GM21529 (cell line): ENCODE data around the gene KSR1.

ENCODE experiments used
- ATAC-seq: cut with Tn5 transposase; IDR thresholded peaks from one replicate; pipeline ENCODE4 v1.9.1; 2021; ENCODE audit not compliant: unreplicated experiment

The KSR1 gene

DNA sequence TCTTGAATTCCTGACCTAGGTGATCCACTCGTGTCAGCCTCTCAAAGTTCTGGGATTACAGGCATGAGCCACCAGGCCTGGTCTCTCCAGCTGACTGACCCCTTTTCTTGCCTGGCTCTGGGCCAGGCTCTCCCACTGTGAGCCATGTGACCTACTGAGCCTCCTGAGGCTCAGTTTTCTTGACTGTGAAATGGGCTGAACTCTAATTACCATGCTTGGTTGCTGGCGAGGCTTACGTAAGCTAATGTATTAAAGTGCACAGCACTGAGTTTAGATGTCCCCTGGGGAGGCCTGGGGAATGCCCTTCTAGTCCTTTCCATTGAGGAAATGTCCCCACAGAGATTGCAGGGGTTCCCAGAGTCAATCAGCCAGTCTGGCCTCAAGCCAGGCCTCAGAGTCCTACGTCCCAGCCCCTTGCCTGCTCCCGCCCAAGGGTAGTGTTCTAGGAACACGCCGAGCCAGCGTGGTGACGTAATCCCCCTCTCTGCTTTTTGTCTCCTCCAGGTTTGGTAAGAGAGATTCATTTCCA lies 129.0 kb downstream of the KSR1 start:
- ATAC-seq = peak; percentile 59

DNA sequence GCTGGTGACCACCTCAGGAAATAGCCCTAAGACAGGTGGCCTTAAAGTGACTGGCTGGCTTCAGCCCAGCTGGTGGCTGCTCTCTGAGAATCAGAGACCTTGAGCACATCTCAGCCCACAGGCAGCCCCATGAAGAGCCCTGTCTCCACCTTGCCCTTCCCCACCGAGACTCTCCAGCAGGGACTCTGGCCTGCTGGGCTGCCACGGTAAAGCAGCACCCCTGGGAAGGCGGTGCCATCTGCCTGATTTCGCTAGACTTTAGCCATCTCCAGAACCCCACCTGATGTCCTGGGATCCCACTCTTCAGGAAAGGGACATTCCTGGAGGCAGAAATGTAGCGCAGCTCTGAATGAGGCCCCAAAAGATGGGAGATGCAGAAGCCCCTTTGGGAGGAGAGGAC lies 129.5 kb downstream of the KSR1 start:
- no peak for ATAC-seq

DNA sequence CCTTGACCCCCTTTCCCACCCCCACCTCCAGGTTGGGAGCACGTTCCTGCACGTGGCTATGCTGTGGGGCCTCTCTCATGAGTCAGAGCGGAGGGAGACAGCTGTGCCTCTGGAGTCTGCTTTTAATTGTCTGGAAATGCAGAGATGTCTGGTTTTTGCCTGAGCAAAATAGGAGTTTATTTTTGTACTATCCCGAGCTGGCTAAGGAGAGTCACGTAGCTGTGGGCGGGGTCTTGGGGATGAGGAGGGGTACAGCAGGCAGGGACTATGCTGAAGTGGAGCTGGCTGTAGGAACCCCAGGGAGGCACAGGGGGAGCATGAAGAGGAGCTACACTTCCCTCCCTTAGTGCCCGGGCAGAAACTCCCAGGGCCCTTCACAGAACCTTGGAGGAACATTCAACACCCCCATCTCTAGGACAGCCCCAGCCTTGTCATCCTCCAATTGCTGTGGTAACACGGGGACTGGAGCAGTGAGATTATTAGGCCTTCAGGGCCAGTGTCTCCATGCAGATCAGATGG lies 130.0 kb downstream of the KSR1 start:
- no peak for ATAC-seq

DNA sequence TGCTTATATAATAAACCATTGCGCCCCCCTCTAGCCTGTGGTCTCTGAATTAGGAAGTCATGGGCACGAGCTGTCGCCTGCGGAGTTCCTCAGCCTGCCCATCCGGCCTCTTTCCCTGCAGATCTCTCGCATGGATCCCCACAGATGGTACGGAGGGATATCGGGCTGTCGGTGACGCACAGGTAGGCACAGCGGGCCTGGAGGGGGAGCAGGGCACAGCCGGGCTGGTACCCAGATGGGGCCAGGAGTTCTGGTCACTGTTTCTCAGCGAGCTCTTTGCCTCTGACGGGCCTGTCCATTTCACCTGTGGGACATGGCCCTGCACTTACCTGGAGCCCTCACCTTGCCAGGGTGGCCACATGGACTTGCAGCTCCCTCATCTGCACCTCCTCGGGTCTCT lies 132.1 kb downstream of the KSR1 start:
- ATAC-seq = no peak

DNA sequence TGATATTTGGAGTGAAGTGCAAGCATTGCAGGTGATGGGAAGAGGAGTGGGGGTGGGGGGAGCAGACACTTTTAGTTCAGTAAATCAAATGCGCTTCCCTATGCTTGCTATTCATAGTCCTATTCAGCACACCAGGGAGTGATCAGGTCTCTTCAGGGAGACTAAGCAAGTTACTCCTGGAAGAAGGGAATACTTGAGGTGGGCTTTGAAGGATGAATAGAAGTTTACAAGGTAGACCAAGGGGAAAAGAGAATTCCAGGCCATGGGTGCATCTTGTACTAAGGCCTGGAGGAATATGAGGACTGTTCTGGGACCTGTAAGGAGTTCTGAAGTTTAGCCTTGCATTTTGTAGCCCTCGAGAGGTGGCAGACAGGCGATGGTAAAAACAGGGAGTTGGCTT lies 134.6 kb downstream of the KSR1 start:
- no peak for ATAC-seq

DNA sequence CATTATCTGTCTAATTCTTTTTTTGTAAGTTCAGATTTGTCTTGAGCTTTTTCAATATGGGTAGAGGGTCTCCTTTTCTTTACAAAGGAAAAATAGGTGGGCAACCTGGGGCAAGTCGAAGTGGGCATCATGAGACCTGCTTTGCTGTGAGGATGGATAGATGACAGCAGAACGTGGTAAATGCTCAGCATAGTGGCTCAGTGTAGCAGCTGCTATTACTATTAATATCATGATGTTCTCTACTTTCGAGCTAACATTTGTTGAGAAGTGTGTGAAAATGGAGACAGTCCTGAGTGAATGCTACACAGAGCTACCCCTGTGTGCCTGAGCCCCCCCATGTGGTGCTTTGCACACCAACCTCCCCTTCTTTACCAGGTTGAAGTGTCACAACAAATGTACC lies 135.7 kb downstream of the KSR1 start:
- ATAC-seq = no peak

DNA sequence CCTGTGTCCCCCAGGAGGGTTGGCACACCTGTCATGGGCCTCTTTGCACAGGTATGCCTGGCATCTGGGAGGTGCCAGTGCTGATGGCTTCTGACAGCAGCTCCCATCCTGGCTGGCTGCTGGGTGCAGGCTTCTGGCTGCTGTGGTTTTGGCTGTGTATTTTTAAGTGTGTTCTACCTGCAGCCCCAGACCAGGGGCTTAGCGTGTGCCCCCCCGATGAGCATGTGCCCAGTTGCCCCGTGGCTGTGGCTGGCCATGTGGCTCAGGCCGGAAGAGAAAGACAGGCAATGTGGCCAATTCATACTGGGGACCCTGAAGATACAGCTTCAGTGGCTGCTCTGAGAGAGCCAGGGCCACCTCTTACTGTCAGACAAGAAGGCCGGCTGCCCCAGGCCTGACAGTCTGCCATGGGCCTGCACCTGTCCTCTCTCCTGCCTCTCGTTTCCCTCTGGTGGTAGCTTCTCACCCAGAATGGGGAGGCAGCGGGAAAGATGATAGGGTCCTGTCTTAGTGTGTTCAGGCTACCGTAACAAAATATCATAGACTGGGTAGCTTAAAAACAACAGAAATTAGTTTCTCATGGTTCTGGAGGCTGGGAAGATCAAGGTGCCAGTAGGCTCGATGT lies 137.1 kb downstream of the KSR1 start:
- no peak for ATAC-seq

DNA sequence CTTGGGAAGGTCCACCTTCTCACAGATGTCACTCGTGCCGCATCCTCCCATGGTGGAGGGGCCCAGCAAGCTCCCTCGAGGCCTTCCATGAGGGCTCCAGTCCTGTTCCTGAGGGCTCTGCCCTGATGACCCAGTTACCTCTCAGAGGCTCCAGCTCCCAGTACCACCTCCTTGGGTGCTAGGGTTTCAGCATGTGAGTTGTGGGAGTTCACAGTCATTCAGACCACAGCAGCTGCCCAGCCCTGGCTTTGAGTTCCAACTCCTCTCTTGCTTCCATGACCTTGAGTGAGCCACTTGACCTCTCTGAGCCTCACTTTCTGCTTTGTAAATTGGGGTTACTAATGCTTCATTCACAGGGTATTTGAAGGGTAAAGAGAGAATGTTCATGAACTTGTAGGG lies 137.6 kb downstream of the KSR1 start:
- ATAC-seq = no peak

DNA sequence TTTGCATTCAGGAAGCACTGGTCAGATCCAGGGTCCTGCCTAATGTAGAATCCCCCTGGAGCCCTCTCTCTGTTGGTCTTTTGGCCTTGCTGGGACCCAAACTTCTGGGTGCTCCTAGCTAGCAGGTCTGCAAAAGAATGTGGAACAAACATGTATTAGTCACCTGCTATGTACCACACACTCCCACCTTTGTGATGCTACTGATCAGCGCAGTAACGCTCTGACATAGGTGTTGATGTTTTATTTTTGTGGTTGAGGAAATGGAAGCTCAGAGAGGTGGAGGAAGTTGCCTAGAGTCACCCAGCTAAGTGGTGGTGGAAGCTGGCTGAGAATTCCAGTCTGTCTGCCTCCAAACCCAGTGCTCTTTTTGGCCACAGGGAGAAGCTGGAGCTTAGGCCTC lies 139.0 kb downstream of the KSR1 start:
- ATAC-seq = no peak

DNA sequence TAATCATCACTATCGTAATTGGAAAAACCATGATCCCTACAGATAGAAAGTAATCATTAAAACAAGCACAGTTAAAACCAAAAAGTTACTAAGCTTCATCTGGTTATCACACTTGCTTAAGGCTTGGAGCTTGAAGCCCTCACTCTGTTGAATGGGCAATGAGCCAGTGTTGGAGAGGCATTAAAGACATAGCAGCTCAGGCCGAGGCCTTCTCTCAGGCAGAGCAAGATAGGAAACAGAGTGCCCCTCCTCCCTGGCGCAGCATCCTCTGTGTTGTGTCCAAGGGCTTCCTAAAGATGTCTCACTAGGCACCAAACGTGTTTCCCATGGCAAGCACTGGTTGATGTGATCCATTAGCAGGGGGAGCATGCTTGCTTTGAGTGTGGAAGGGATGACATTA lies 139.8 kb downstream of the KSR1 start:
- no peak for ATAC-seq

DNA sequence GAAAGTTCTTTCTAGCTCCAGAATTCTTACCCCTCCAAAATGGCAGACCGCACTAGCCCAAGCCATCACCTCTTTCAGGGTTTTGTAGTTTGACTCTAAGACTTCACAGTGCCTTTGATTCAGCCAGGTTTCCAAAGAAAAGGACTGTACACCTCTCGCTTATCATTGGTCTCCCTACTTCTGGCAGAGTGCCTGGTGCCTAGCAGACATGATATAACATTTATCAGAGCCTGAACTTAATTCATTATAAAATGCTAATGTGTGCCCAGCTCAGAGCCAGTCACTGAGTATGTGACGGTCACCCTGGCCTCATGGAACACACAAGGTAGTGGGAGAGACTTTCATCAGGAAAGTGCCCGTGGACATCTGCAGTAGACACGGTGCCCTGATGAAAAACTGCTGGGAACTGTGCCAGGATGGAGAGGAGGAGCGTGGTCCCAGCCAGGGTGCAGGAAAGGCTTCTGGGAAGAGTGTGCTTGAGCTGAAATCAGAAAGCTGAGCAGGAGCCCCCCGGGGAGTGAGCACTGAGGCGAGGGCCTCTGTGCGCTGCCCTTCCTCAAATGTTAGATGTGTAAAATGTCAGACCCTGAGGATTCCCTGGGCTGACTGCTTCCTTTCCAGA lies 140.4 kb downstream of the KSR1 start:
- ATAC-seq = no peak

DNA sequence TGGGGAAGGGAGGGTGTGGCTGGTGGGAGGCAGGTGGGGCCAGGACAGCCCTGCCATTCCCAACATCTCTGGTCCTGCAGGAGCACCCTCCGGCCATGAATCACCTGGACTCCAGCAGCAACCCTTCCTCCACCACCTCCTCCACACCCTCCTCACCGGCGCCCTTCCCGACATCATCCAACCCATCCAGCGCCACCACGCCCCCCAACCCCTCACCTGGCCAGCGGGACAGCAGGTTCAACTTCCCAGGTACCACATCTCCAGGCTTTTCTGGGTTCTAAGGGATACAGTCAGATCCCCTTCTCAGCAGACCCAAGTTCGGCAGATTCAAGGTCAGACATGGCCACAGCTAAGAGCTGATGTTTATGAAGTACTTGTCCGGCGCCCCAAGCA lies 140.9 kb downstream of the KSR1 start:
- no peak for ATAC-seq

DNA sequence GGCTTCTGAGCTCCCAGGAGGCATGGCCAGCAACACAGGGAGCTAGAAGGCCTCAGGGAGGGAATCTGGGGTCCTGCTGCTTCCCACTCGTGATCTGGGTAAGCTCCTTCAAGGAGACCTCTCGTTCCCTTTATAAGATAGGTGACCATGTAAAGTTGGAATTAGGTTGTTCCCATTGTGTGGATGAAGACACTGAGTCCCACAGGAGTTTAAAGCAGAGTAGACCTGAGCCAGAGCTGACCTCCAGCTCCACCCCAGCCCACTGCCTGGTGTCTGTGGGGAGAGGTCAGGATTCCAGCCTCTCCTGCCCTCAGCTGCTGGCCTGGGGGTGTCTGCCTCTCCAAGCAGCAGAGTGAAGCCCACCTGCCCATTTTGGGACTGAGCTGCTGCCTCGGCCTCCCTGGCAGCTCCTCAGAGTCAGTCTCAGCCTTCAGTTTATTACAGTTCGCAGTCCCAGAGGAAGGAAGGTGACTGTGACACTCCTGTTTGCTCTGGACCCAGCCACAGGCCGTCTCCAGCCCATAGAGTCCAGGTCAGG lies 141.6 kb downstream of the KSR1 start:
- ATAC-seq = no peak

DNA sequence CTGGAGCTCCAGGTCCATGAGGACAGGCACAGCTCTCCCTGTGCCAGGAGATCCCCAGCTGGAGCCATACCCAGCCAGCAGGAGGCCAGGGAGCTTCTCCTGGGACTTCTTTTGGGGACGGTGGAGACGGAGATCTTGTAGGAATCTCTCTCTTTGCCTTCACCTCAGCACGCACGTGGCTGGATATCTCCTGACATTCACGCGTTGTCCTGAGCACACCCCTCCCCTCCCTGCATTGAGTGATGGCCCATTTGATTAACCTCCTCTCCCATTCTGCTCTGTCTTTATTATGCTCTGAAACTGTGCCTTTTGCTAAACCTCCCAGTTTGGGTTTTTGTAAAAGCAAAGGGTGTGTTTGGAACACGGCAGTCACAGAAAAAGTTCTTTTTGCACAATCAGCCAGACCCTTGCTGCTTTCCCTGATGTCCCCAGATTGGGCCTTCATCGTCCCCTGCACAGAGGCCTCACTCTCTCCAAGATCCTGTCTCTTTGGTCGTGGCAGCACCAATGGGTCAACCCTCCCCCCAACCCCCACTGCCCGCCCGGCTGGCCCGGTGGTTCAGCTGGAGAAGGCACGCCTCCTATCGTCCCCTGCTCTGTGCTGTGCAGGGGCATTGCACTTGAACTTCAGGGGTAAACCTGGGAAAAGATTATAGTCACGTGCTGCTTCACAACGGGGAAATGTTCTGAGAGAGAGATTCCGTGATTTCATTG lies 142.2 kb downstream of the KSR1 start:
- ATAC-seq = no peak

DNA sequence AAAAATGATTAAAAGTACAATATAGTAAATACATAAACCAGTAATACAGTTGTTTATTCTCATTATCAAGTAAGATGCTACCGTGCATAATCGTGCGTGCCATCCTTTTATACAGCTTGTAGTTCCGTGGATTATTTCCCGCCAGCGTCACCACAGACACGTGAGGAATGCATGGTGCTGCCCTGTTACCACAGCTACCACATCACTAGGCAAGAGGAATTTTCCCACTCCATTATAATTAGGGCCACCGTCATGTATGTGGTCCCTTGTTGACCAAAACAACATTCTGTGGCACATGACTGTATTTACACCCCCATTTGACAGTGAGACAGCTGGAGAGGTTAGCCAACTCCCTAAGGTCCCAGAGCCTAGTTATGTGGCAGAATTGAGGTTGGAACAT lies 144.2 kb downstream of the KSR1 start:
- no peak for ATAC-seq

DNA sequence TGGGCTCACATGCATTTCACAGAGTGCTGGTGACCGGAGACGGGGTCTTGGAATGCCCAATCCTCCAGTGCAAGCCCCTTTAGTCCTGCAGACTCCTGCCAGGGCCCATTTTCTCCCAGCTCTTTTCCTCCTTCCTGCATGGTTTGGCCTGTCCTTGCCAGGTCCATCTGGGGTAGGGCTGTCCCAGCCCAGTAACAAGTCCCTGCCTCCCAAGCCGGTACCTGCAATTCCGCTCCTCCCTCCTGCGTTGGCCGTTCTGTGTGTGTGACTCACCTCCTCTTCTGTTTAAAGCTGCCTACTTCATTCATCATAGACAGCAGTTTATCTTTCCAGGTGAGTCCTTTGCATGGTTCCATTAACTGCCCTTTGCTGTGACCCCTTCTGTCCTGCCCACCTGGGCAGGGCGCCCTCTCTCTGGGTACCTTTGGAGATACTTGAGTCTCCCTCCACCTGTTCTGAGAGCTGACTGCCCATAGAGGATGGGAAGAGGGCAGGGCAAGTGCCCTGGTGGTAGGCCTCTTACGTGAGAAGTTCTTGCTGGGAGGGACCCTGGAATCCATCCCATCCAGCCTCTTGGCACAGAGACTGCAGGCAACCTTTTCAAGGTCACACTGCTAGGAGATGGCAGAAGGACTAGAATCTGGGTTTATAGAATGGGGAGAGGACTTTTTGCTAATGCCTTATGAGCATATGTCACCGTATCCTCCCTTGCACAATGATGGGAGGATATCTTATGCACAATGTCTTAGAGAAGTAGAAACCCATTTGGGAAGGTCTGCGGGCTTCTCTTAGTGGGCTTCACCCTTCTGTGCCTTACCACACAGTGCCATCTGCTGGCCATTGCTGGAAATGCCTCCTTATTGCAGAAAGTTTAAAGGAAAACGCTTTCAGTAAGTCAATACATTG lies 145.1 kb downstream of the KSR1 start:
- ATAC-seq = no peak

DNA sequence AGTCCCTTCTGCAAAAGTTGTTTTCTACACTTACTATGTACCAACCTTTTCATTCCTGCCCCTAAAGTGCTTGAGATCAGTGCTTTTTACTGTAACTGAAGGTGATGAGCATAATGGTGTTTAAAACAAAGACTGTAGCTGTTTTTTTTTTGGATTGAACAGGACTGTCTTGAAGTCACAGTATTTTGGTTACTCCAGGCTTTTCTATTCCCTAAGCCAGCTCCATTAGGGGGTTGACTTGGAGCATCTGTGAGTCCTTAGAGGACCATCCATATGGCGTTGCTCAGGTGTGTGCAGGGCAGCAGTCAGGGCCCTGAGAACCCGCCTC lies 145.7 kb downstream of the KSR1 start:
- no peak for ATAC-seq

DNA sequence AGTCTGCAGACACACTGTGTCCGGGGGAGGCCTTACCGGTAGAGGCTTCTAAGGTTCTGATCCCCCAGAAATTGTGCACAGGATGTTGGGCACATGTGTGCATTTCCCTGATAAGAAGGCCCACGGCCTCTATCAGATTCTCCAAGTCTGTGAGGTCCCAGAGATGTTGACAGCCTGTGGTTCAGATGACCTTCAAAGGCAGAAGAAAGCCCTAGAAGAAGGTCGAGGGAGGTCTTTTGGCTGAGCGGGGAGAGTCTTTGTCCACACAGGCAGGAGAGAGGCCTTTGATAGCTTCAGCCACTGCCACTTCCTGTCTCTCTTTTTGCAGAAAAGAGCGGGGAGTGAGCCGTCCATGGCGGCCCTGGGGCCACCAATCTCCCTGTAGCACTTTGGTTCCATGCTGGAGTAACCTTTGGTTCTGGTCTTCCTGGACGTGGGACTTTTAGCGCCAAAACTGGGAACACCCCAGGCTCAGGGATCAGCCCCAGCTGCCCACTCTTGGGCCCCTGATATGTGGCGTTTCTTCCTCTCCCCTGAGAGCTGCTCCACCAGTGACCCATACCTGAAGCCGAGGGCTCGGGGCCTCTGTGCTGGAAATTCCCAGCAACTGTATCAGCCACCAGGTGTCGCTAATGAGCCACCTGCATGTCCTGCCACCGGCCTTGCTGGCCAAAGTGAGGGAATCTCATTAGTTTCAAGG lies 146.6 kb downstream of the KSR1 start:
- ATAC-seq = no peak

DNA sequence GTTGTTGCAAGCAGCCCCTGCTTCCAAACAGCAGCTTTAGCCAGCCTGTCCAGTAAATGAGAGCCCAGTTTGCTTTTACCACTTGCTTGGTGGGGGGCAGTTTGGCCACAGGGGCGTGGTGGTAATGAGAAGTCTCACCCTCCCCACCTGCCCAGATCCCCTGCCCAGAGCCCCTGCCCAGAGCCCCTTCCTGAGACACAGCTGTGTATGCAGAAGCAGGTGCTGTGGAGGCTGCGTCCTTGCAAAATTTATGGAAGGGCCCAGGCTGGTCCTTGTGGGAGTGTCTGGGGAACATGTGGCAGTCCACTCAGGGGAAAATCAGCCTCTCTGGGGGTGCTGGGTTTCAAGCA lies 147.1 kb downstream of the KSR1 start:
- no peak for ATAC-seq
